Skin epidermis (tissue), 12 donors: ENCODE measurements around the gene MOB3B.

ENCODE experiments used
- H3K27ac ChIP-seq, 21 experiments: fragments of 200-600 bp; sonication (generic) in 11 of 21; one replicate each; pipeline ENCODE4 v1.5.0; 2020; ENCODE audit warnings: mild to moderate bottlenecking in 3 of 21, inconsistent platforms in 2 of 21, moderate library complexity in 2 of 21
- H3K4me3 ChIP-seq, 7 experiments: fragments of 200-600 bp; sonication (generic) in 2 of 7; one replicate each; pipeline ENCODE4 v1.5.0; 2020; ENCODE audit warnings: inconsistent platforms in 2 of 7, mild to moderate bottlenecking in 2 of 7, moderate library complexity in 1 of 7

Gene MOB3B

DNA sequence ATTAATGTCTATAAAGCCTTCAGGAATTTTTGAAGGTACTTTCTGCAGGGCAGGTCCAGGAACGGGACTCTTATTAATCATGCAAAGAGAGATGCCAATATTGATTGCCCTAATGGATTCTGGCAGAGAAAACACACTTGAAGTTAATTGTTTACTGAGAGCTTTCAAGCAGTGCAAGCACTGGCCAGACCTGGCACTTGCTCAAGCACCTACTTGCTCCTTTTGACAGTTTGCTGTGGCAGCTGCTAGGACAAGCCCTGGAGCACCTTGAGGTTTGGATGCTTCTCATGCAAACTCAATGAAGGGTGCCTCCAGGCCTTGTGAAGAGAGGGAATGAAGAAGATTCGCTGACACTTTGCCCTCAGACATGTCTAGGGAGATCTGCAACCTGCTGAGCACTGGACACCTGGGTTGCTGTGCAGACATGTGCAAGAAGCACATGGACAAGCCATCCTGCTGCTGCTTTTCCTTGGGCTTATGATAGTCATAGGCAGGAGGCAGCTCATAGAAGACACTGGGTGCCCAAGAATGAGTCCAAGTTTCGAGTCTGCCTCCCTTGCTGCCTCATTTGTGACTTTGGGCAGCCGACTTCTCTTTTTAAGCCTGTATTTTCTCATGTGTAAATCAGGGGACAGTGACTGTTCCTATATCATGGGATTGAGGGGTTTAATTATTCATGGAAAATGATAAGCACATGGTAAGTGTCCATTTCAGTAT lies 143.8 kb downstream of the MOB3B start:
- Histone ChIP-seq H3K4me3 (no peak overlapping the region), H3K27ac (peak overlapping the region in 2 of 21 experiments; percentile 4 to 40)

DNA sequence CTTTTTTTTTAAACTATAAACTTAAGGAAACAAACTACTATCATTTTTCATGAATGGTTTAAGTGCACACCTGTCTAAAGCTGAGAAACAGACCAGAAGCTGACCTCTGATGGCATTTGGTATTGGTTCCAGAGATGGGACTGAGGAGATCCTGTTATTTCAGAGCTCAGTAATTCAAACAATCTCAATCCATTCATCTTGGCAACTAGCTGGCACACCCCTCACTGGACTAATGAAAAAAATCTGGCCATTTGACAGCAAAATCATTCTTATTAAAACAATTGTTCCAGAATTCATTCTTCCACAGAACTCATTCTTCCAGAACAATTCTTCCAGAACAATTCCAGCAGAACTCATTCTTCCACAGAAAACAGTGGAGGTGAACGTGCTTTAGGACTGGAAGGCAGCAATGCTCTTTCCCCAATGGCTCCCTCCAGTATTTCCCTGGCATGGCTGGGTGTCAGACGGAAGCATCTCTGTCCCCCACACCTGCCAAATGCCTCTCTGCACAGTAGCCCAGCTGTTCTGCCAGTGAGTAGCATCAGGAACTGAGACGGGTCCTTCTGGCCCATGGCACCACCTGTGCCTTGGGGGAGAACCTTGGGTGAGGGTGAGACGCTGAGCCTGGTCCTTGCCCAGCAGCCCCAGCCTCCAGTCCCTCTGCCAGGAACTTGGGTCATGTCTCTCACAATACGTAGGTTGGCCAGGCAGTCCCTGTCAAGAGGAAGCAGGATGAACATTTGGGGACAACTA lies 145.2 kb downstream of the MOB3B start:
- Histone ChIP-seq H3K27ac (peak overlapping the region in 1 of 21 experiments; percentile 18), H3K4me3 (no peak overlapping the region)

DNA sequence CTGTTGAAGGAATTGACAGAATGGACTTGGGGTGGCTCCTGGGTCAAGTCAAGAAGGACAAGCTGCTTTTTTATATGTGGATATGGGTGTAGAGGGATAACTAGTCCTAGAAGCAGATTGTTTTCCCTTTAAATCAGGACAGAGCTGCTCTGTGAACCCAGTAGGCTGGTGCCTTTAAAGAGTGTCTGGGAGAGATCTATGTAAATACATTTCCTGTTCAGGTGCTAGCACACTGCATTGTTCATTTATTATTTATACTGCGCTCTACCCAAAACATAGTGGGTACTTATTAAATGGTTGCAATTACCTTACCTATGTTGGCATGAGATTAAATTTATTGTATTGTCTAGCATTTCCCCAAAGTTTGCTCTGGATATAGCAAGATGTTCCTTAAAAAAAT lies 146.1 kb downstream of the MOB3B start:
- Histone ChIP-seq H3K4me3 (no peak overlapping the region), H3K27ac (peak overlapping the region in 1 of 21 experiments; percentile 13)

GRCh38 chr9:27382975-27383374 lies 146.6 kb downstream of the MOB3B start:
- Histone ChIP-seq H3K27ac (peak overlapping the region in 1 of 21 experiments; percentile 13), H3K4me3 (no peak overlapping the region)

DNA sequence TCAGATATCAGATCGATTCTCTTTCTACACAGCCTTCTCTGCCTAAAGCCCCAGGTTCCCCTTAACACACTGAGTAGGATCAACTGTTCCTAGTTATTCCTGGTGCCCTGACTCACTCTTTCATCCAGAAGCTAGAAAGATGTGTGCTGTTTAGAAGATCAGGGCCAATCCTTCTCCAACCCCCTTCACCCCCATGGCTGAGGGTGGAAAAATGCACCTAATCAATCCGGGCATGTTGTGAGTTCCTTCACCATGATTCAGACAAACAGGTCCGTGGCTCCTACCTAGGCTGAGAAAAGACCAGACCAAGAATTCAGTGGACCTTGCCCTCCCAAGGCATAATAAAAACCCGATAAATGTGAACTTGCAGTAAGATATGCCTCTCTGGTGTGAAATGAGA lies 147.3 kb downstream of the MOB3B start:
- Histone ChIP-seq H3K27ac (no peak overlapping the region), H3K4me3 (no peak overlapping the region)

GRCh38 chr9:27379311-27380251 lies 150.0 kb downstream of the MOB3B start:
- no peak overlapping the region for H3K4me3 ChIP-seq
- no peak overlapping the region for H3K27ac ChIP-seq

DNA sequence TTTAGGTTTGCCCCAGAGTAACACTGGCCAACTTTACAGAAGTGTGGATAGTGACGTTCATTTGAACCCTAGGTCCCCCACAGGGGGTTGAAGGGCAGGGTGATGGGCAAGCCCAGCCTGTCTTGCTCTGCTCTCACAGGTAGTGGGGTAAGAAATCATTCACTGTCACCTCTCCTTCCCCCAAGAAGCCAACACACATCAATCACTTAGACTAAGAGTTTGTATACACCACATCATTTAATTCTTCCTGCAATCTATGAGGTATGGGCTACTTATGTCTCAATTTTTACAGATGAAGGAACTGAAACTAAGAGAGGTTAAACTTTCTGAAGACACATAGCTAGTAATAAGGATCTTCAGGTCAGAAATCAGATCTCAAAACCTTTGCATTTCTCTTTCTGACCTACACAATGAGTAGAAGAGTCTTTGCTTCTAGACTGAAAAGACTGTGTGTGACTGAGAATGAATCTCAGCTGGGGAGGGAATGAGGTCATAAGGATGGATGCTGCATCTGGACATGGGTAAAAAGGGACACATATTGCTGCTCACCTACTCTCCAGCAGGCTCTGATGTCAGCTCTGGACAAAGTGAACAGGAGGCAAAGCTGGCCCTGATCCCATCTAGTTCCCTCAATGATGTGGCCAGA lies 151.7 kb downstream of the MOB3B start:
- Histone ChIP-seq H3K4me3 (no peak overlapping the region), H3K27ac (no peak overlapping the region)

DNA sequence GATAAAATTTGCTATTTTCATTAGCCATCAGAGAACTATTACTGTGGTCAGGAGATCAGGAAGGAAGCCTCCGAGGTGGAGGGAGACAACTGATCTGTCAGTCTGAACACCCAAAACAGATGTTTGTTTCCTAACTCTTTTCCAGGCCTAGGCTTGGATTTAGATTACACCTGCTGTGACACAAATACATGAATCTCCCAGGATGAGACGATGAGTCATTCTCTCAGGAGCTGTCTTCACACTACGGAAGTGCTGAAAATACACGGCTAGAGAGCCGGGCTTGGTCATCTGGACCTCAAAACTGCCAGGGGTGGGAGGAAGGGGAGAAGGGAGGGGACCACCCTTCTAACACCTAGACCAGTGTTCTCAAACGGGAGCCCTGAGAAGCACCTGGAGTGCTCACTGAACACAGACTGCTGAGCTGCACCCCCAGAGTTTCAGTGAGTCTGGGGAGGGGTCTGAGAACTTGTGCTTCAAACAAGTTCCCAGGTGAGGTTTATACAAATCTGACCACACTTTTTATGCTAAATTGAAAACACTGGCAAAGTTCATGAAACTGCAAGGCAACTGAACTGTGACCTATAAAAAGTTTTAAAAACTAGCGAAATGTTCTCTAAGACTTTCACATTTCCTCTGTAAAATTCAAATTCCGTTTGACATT lies 152.3 kb downstream of the MOB3B start:
- no peak overlapping the region for H3K4me3 ChIP-seq
- no peak overlapping the region for H3K27ac ChIP-seq

DNA sequence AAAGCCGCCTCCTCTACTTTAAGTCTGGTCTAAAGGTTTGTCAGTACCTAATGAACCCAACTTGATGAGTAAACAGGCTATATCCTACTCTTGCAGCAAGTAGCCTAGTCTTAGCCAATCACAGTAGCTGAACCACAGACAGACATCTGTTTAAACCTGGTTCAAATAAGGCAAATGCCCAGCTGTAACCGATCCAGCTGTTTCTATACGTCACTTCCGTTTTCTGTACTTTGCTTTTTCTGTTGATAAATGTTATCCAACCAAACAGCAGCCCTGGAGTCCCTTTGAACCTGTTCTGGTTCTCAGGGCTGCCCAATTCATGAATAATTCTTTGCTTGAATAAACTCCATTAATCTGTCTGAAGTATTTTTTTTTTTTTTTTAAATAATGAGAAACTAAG lies 155.8 kb downstream of the MOB3B start:
- Histone ChIP-seq H3K27ac (no peak overlapping the region), H3K4me3 (no peak overlapping the region)

DNA sequence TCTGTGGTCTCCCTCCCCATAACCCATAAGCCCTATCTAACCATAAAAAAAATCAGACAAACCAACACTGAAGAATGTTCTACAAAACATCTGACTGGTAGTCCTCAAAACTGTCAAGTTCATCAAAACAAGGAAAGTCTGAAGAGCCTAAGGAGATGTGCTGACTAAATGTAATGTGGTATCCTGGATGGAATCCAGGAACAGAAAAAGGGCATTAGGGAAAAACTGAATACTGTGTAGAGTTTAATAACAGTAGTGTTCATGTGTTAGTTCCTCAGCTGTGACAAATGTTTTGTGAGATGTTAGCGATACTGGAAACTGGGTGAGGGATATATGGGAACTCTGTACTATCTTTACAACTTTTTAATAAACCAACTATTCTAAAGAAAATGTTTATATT lies 157.0 kb downstream of the MOB3B start:
- Histone ChIP-seq H3K27ac (no peak overlapping the region), H3K4me3 (no peak overlapping the region)

DNA sequence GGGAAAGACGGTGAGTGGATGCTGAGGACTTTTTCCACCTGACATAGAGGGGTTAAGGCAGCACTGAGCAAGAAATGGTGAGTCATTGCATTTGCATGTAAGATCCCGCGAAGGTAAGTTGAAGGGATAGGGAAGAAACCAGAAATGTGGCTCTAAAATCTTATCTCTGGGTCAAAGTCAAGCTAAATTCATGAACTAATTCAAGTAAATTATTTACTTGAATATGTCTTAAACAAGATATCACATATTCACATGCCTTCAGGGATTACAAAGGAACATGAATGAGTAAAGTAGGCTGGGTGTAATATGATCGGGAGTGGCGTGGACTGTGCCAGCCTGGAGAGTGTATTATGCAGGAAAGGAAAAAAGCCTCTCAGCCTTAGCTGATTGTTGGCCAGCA lies 158.2 kb downstream of the MOB3B start:
- H3K27ac ChIP-seq: no peak overlapping the region
- no peak overlapping the region for H3K4me3 ChIP-seq

DNA sequence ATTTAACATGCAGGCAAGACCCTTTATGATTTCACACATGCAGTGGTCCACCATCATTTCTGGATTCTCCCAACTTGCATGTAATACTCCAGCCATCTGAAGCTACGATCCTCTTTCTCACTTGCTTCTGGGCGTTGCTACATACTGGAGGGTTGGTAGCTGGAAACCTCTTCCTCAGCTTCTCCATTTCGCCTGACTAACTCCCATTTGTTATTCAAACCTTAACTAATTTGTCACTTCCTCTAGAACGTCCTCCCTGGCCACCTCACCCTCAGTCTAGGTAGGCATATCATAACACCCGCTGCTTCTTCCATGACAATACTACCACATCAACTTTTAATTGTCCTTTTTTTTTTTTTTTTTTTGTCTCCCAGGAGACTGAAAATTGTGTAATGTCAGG lies 160.0 kb downstream of the MOB3B start:
- Histone ChIP-seq H3K27ac (peak overlapping the region in 3 of 21 experiments; percentile 56 to 69 (median 61)), H3K4me3 (no peak overlapping the region)

- Histone ChIP-seq H3K4me3 (no peak overlapping the region), H3K27ac (peak overlapping the region in 5 of 21 experiments; percentile 17 to 69 (median 61))
Observed at GRCh38 chr9:27368316-27368985, 161.2 kb downstream of the MOB3B start.

GRCh38 chr9:27367921-27368315 lies 161.7 kb downstream of the MOB3B start:
- peak overlapping the region in 3 of 21 experiments; percentile 14 to 69 (median 64) for H3K27ac ChIP-seq

DNA sequence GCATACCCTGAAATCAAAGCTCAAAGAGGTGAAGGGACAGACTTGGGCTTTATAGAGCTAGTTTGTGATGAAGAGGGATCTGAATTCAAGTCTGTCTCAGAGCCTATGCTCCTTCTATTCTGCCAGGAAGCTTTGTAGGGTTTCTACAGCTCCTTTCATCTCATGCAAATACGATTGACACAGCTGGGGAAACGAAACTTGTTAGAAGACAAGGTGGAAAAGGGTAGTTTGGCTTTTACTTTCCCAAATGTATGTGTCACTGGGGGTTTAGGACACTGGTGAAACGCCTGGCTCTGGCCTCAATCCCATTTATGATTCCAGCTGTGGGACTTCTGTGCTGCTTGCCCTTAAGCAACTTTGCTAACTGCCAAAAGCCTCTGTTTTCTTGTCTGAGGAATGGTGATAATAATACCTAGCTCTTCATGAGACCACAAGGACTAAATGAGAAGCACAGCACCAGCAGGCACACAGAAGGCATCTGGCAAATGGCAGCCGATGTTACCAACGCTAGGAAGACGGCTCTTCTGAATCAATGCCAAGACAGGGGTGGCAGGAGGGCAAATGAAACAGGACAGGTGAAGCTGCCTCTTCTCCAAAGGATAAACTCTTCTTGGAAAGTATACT lies 162.3 kb downstream of the MOB3B start:
- Histone ChIP-seq H3K4me3 (no peak overlapping the region), H3K27ac (peak overlapping the region in 7 of 21 experiments; percentile 1 to 69 (median 40))

More at GRCh38 chr9:27367921-27368315, 161.7 kb downstream of the MOB3B start:
- no peak overlapping the region for H3K4me3 ChIP-seq

- H3K27ac ChIP-seq: peak overlapping the region in 10 of 21 experiments; percentile 1 to 71 (median 30)
- H3K4me3 ChIP-seq: no peak overlapping the region
Observed at GRCh38 chr9:27365707-27366376, 163.8 kb downstream of the MOB3B start.

- H3K27ac ChIP-seq: peak overlapping the region in 2 of 21 experiments; percentile 23 to 37
Observed at GRCh38 chr9:27362447-27363210, 167.0 kb downstream of the MOB3B start.

More at GRCh38 chr9:27362447-27363210, 167.0 kb downstream of the MOB3B start:
- H3K4me3 ChIP-seq: no peak overlapping the region
